ENCODE data around the gene SHPK.

Gene SHPK

DNA sequence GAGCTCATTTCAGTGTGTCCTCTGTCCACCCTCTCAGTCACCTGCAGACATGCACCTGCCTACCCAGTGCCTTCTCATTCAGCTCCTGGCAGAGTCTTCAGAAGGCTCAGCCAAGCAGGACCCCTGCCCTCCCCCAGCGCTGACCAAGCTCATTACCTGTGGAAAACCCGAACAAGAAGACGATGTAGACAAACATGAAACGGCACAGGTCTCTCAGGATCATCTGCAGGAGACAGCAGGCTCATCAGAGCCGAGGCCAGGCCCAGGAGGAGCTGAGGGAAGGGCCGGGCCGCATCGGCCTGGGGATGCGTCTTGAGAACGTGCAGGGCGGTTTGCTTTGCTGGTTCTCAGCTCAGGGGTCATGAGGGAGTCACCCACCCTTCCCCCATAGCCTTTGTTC, 59.1 kb downstream of the SHPK start:
- no peak for TF ChIP-seq ZFP30 (CRISPR knock-in tag; IDR thresholded peaks at IDR 0.05)
- no peak for ATAC-seq

DNA sequence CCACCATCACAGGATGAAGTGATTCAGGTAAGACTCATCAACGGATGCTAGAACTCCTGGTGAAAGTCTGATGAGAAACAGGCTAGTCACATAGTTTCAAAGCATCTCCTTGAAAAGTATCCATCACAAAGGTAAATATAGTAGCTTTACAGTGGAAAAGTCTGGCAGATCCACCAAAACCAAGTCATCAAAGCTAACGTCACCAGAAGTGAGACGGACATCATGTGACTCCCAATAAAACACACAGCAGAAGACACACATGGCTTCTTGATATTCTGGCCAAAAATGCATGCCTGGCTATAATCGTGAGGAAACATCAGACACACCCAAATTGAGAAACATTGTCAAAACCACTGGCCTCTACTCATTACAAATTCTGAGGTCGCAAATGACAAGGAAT, 60.5 kb downstream of the SHPK start:
- TF ChIP-seq ZFP3 (CRISPR knock-in tag; IDR thresholded peaks at IDR 0.05) = no peak
- TF ChIP-seq CSDC2 (CRISPR knock-in tag; IDR thresholded peaks at IDR 0.05) = no peak
- TF ChIP-seq ZNF565 (CRISPR knock-in tag; conservative IDR thresholded peaks at IDR 0.05; ENCODE audit: low read depth) = no peak
- no peak for TF ChIP-seq PPARA (CRISPR knock-in tag; IDR thresholded peaks at IDR 0.05; ENCODE audit: borderline replicate concordance)
- TF ChIP-seq BACH2 (CRISPR knock-in tag; IDR thresholded peaks at IDR 0.05; ENCODE audit: borderline replicate concordance) = no peak
- TF ChIP-seq ZFP30 (CRISPR knock-in tag; IDR thresholded peaks at IDR 0.05) = no peak
- no peak for TF ChIP-seq TOX (CRISPR knock-in tag; IDR thresholded peaks at IDR 0.05; ENCODE audit: borderline replicate concordance)
- TF ChIP-seq, protein P1, sequence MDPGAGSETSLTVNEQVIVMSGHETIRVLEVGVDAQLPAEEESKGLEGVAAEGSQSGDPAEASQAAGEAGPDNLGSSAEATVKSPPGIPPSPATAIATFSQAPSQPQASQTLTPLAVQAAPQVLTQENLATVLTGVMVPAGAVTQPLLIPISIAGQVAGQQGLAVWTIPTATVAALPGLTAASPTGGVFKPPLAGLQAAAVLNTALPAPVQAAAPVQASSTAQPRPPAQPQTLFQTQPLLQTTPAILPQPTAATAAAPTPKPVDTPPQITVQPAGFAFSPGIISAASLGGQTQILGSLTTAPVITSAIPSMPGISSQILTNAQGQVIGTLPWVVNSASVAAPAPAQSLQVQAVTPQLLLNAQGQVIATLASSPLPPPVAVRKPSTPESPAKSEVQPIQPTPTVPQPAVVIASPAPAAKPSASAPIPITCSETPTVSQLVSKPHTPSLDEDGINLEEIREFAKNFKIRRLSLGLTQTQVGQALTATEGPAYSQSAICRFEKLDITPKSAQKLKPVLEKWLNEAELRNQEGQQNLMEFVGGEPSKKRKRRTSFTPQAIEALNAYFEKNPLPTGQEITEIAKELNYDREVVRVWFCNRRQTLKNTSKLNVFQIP (CRISPR knock-in tag; IDR thresholded peaks at IDR 0.05; ENCODE audit: borderline replicate concordance, low read depth) = no peak
- no peak for TF ChIP-seq RARB (CRISPR knock-in tag; IDR thresholded peaks at IDR 0.05)
- TF ChIP-seq PATZ1 (CRISPR knock-in tag; IDR thresholded peaks at IDR 0.05; ENCODE audit: borderline replicate concordance) = no peak
- TF ChIP-seq GLIS3 (CRISPR knock-in tag; IDR thresholded peaks at IDR 0.05) = no peak
- TF ChIP-seq ZNF8 (CRISPR knock-in tag; IDR thresholded peaks at IDR 0.05) = no peak
- TF ChIP-seq ZC3H10 (CRISPR knock-in tag; IDR thresholded peaks at IDR 0.05) = no peak

DNA sequence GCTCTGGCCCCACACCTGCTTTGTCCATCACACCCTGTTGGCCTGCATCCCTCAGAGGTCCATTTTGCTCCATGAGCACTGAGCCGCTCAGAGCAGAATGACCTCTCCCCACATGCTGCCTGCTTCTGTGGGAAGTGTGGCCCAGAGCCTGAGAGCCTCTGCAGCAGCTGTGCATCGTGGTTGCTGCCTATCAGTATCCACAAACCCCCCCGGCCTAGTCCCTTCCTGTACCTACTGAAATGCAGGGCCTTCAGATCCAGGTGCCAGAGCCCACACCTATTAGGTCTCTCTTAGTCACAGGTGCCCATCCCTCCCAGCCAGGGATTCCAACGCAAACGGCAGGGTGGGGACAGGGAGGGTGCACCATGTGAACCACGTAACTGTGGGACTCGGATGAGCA, 61.8 kb downstream of the SHPK start:
- ATAC-seq = no peak
- TF ChIP-seq ZNF565 (CRISPR knock-in tag; conservative IDR thresholded peaks at IDR 0.05; ENCODE audit: low read depth) (no peak), ARNTL (CRISPR knock-in tag; IDR thresholded peaks at IDR 0.05; ENCODE audit: borderline replicate concordance, low read depth) (no peak), PPARA (CRISPR knock-in tag; IDR thresholded peaks at IDR 0.05; ENCODE audit: borderline replicate concordance) (no peak), BACH2 (CRISPR knock-in tag; IDR thresholded peaks at IDR 0.05; ENCODE audit: borderline replicate concordance) (no peak), OSR1 (CRISPR knock-in tag; IDR thresholded peaks at IDR 0.05) (no peak), GLIS3 (CRISPR knock-in tag; IDR thresholded peaks at IDR 0.05) (no peak), ZFP3 (CRISPR knock-in tag; IDR thresholded peaks at IDR 0.05) (no peak), CSDC2 (CRISPR knock-in tag; IDR thresholded peaks at IDR 0.05) (no peak), ZNF70 (CRISPR knock-in tag; IDR thresholded peaks at IDR 0.05) (no peak), ESRRG (CRISPR knock-in tag; IDR thresholded peaks at IDR 0.05) (no peak), SNAI2 (CRISPR knock-in tag; IDR thresholded peaks at IDR 0.05) (no peak), TSHZ2 (CRISPR knock-in tag; IDR thresholded peaks at IDR 0.05) (no peak), RARB (CRISPR knock-in tag; IDR thresholded peaks at IDR 0.05) (no peak), CREB5 (CRISPR knock-in tag; IDR thresholded peaks at IDR 0.05; ENCODE audit: low read depth) (no peak)
- TF ChIP-seq, protein P2, sequence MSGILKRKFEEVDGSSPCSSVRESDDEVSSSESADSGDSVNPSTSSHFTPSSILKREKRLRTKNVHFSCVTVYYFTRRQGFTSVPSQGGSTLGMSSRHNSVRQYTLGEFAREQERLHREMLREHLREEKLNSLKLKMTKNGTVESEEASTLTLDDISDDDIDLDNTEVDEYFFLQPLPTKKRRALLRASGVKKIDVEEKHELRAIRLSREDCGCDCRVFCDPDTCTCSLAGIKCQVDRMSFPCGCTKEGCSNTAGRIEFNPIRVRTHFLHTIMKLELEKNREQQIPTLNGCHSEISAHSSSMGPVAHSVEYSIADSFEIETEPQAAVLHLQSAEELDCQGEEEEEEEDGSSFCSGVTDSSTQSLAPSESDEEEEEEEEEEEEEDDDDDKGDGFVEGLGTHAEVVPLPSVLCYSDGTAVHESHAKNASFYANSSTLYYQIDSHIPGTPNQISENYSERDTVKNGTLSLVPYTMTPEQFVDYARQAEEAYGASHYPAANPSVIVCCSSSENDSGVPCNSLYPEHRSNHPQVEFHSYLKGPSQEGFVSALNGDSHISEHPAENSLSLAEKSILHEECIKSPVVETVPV (CRISPR knock-in tag; IDR thresholded peaks at IDR 0.05) = no peak
- TF ChIP-seq, protein P1 (CRISPR knock-in tag; IDR thresholded peaks at IDR 0.05; ENCODE audit: borderline replicate concordance, low read depth) = no peak

More for the DNA sequence above, 60.5 kb downstream of the SHPK start:
- no peak for ATAC-seq

All from SK-N-SH treated with all-trans-retinoic acid at 6 μM for 48 hours (cell line).